ENCODE measurements around the gene ITM2A. TPM values are rescaled to one million over a fixed set of nuclear protein-coding genes. Genes with fewer than 3 reads are reported as not detected.

Gene ITM2A
- total RNA-seq, 1 experiment from 2014 or later = 0.26 TPM

- DNase-seq (ENCODE audit: low read depth) = no peak
Measured at GRCh38 chrX:79325263-79325958, 41.7 kb downstream of the ITM2A start.

Other genes with a start within 250 kb of the ITM2A start
- not detected in 2 replicates for gene GPR174, start 222.6 kb downstream of the ITM2A start, total RNA-seq (2014; rRNA removed; shearing (Covaris generic))